ENCODE data around the gene FGF3. TPM values are rescaled to one million over a fixed set of nuclear protein-coding genes. Genes with fewer than 3 reads are reported as not detected.

Gene FGF3
- polyA plus RNA-seq, 2 donors: not detected

DNA sequence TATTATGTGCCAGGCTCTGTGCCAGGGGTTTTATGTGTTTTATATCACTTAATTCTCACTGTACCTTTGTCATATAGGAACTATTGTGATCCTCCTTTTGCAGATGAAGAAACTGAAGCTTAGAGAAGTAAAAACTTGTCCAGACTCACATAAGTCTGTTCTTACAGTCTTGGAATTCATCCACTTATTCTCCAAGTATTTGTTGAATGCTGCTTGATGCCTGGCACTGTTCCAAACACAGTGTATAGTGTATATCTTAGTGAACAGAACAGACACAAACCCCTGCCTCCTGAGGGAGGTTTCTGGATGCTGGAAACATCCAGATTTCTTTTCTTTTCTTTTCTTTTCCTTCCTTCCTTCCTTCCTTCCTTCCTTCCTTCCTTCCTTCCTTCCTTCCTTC lies 29.0 kb upstream of the FGF3 start:
- Histone ChIP-seq H3K9me3 (ENCODE audit: control insufficient read depth in 2 of 2, insufficient read depth in 1 of 2, low read depth in 1 of 2, low read length in 1 of 2) (peaks cover 0 to 3% of the 10 kb centered on the region in 2 donors), H3K36me3 (ENCODE audit: control insufficient read depth in 2 of 2, insufficient read depth in 2 of 2, low read length in 1 of 2) (no peaks in the 10 kb centered on the region), H3K4me1 (ENCODE audit: control insufficient read depth in 2 of 2, insufficient read depth in 2 of 2, low read length in 1 of 2) (no peaks in the 10 kb centered on the region), H3K27ac (ENCODE audit: low read depth in 2 of 2, low read length in 1 of 2) (no peak overlapping the region), H3K4me3 (ENCODE audit: low read depth in 1 of 2, low read length in 2 of 2) (no peak overlapping the region), H3K27me3 (ENCODE audit: control insufficient read depth in 1 of 2, insufficient read depth in 2 of 2, low read length in 2 of 2) (peaks cover 2 to 4% of the 10 kb centered on the region in 2 donors)

DNA sequence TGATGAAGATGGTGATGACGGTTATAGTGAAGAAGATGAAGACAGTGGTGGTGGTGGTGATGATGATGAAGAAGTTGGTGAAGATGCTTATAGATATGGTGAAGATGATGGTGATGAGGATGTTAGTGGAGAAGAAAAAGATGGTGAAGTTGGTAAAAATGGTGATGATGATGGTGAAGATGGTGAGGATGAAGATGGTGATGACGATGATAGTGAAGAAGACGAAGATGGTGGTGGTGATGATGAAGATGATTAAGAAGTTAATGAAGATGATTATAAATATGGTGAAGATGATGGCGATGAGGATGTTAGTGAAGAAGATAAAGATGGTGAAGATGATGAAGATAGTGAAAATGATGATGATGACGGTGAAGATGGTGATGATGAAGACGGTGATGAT lies 25.2 kb upstream of the FGF3 start:
- 98% methylated on average over 6 of the region's 6 CpGs for WGBS, 2 donors
- H3K27me3 ChIP-seq (ENCODE audit: control insufficient read depth in 1 of 2, insufficient read depth in 2 of 2, low read length in 2 of 2): no peaks in the 10 kb centered on the region
- peaks cover 0 to 2% of the 10 kb centered on the region in 2 donors for H3K9me3 ChIP-seq (ENCODE audit: control insufficient read depth in 2 of 2, insufficient read depth in 1 of 2, low read depth in 1 of 2, low read length in 1 of 2)
- no peaks in the 10 kb centered on the region for H3K4me1 ChIP-seq (ENCODE audit: control insufficient read depth in 2 of 2, insufficient read depth in 2 of 2, low read length in 1 of 2)
- H3K27ac ChIP-seq (ENCODE audit: low read depth in 2 of 2, low read length in 1 of 2): no peak overlapping the region
- H3K4me3 ChIP-seq (ENCODE audit: low read depth in 1 of 2, low read length in 2 of 2): no peak overlapping the region
- no peaks in the 10 kb centered on the region for H3K36me3 ChIP-seq (ENCODE audit: control insufficient read depth in 2 of 2, insufficient read depth in 2 of 2, low read length in 1 of 2)

GRCh38 chr11:69843529-69843921 lies 24.3 kb upstream of the FGF3 start:
- no peaks in the 10 kb centered on the region for H3K27me3 ChIP-seq (ENCODE audit: control insufficient read depth in 1 of 2, insufficient read depth in 2 of 2, low read length in 2 of 2)
- H3K27ac ChIP-seq (ENCODE audit: low read depth in 2 of 2, low read length in 1 of 2): no peak overlapping the region
- H3K4me3 ChIP-seq (ENCODE audit: low read depth in 1 of 2, low read length in 2 of 2): no peak overlapping the region
- no peaks in the 10 kb centered on the region for H3K4me1 ChIP-seq (ENCODE audit: control insufficient read depth in 2 of 2, insufficient read depth in 2 of 2, low read length in 1 of 2)
- H3K9me3 ChIP-seq (ENCODE audit: control insufficient read depth in 2 of 2, insufficient read depth in 1 of 2, low read depth in 1 of 2, low read length in 1 of 2): peaks cover 0 to 2% of the 10 kb centered on the region in 2 donors
- no peaks in the 10 kb centered on the region for H3K36me3 ChIP-seq (ENCODE audit: control insufficient read depth in 2 of 2, insufficient read depth in 2 of 2, low read length in 1 of 2)
- 41 to 56% methylated on average over 1 of the region's 1 CpG for WGBS, 2 donors

GRCh38 chr11:69842746-69843528 lies 23.7 kb upstream of the FGF3 start:
- no peaks in the 10 kb centered on the region for H3K4me1 ChIP-seq (ENCODE audit: control insufficient read depth in 2 of 2, insufficient read depth in 2 of 2, low read length in 1 of 2)
- no peak overlapping the region for H3K27ac ChIP-seq (ENCODE audit: low read depth in 2 of 2, low read length in 1 of 2)
- H3K36me3 ChIP-seq (ENCODE audit: control insufficient read depth in 2 of 2, insufficient read depth in 2 of 2, low read length in 1 of 2): no peaks in the 10 kb centered on the region
- no peak overlapping the region for H3K4me3 ChIP-seq (ENCODE audit: low read depth in 1 of 2, low read length in 2 of 2)
- WGBS, 2 donors: 59 to 61% methylated on average over 7 of the region's 7 CpGs
- H3K27me3 ChIP-seq (ENCODE audit: control insufficient read depth in 1 of 2, insufficient read depth in 2 of 2, low read length in 2 of 2): no peaks in the 10 kb centered on the region
- peaks cover 0 to 2% of the 10 kb centered on the region in 2 donors for H3K9me3 ChIP-seq (ENCODE audit: control insufficient read depth in 2 of 2, insufficient read depth in 1 of 2, low read depth in 1 of 2, low read length in 1 of 2)

DNA sequence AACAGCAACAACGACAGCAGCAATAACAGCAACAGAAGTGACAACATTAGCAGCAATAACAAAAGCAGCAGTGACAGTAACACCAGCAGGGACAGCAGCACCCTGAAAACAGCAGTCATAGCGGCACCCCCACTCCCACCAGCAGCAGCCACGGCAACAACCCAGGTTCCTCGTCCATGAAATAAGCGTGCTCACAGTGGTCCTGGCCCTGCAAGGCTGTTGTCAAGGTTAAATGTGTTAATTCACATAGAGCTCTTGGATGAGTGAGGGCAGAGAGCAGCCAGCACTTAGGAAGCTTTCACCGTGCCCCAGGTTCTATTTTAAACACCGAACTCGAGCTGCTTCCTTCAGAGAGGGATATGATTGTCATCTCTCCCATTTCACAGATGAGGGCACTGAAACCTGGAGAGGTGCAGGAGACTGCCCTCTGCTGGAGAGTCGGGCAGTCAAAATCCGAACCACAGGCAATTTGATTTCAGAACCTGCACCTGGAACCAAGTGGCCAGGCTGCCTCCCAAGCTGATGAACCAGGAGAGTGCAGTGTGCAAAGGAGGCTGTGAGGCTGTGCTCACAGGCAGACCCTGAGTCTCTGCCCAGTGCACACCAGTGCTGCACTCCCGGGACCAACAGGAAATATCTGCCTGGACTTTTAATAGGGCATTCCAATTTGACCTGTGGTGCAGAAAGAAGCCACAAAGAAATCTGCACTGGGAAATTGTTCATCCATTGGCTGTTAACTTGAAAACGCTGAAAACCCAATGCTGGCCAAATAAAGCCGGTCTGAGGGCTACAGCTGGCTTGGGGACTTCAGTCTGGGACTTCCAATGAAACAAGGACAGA lies 22.9 kb upstream of the FGF3 start:
- Histone ChIP-seq H3K36me3 (ENCODE audit: control insufficient read depth in 2 of 2, insufficient read depth in 2 of 2, low read length in 1 of 2) (no peaks in the 10 kb centered on the region), H3K27ac (ENCODE audit: low read depth in 2 of 2, low read length in 1 of 2) (no peak overlapping the region), H3K4me3 (ENCODE audit: low read depth in 1 of 2, low read length in 2 of 2) (no peak overlapping the region), H3K27me3 (ENCODE audit: control insufficient read depth in 1 of 2, insufficient read depth in 2 of 2, low read length in 2 of 2) (no peaks in the 10 kb centered on the region), H3K4me1 (ENCODE audit: control insufficient read depth in 2 of 2, insufficient read depth in 2 of 2, low read length in 1 of 2) (no peaks in the 10 kb centered on the region), H3K9me3 (ENCODE audit: control insufficient read depth in 2 of 2, insufficient read depth in 1 of 2, low read depth in 1 of 2, low read length in 1 of 2) (peaks cover 0 to 2% of the 10 kb centered on the region in 2 donors)
- 56 to 63% methylated on average over 13 of the region's 13 CpGs for WGBS, 2 donors

DNA sequence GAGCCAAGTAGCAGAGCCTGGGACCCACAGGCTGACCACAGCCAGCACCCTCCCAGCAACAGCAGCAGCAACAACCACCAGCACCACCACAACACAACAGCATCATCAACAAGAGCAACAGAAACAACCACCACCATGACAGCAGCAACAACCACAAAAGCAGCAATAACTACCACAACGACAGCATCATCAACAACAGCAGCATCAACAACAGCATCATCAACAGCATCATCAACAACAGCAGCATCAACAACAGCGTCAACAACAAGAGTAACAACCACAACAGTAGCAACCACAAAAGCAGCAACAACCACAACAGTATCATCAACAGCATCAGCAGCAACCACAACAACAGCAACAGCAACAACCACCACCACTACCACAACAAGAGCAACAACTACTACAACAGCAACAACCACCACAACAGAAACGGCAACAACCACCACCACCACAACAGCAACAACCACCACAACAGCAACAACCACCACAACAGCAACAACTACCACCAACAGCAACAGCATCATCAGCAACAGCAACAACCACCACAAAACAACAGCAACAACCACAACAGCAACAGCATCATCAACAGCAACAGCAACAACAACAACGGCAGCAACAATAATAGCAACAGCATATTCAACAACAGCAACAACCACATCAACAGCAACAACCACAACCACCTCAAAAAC lies 22.1 kb upstream of the FGF3 start:
- 75 to 80% methylated on average over 4 of the region's 4 CpGs for WGBS, 2 donors
- no peaks in the 10 kb centered on the region for H3K36me3 ChIP-seq (ENCODE audit: control insufficient read depth in 2 of 2, insufficient read depth in 2 of 2, low read length in 1 of 2)
- no peaks in the 10 kb centered on the region for H3K27me3 ChIP-seq (ENCODE audit: control insufficient read depth in 1 of 2, insufficient read depth in 2 of 2, low read length in 2 of 2)
- H3K9me3 ChIP-seq (ENCODE audit: control insufficient read depth in 2 of 2, insufficient read depth in 1 of 2, low read depth in 1 of 2, low read length in 1 of 2): peaks cover 0 to 2% of the 10 kb centered on the region in 2 donors
- no peaks in the 10 kb centered on the region for H3K4me1 ChIP-seq (ENCODE audit: control insufficient read depth in 2 of 2, insufficient read depth in 2 of 2, low read length in 1 of 2)
- no peak overlapping the region for H3K27ac ChIP-seq (ENCODE audit: low read depth in 2 of 2, low read length in 1 of 2)
- H3K4me3 ChIP-seq (ENCODE audit: low read depth in 1 of 2, low read length in 2 of 2): no peak overlapping the region

GRCh38 chr11:69840371-69841169 lies 21.4 kb upstream of the FGF3 start:
- Histone ChIP-seq H3K4me3 (ENCODE audit: low read depth in 1 of 2, low read length in 2 of 2) (no peak overlapping the region), H3K27me3 (ENCODE audit: control insufficient read depth in 1 of 2, insufficient read depth in 2 of 2, low read length in 2 of 2) (no peaks in the 10 kb centered on the region), H3K27ac (ENCODE audit: low read depth in 2 of 2, low read length in 1 of 2) (no peak overlapping the region), H3K9me3 (ENCODE audit: control insufficient read depth in 2 of 2, insufficient read depth in 1 of 2, low read depth in 1 of 2, low read length in 1 of 2) (peaks cover 0 to 2% of the 10 kb centered on the region in 2 donors), H3K4me1 (ENCODE audit: control insufficient read depth in 2 of 2, insufficient read depth in 2 of 2, low read length in 1 of 2) (no peaks in the 10 kb centered on the region), H3K36me3 (ENCODE audit: control insufficient read depth in 2 of 2, insufficient read depth in 2 of 2, low read length in 1 of 2) (no peaks in the 10 kb centered on the region)
- WGBS, 2 donors: 49 to 52% methylated on average over 20 of the region's 20 CpGs

DNA sequence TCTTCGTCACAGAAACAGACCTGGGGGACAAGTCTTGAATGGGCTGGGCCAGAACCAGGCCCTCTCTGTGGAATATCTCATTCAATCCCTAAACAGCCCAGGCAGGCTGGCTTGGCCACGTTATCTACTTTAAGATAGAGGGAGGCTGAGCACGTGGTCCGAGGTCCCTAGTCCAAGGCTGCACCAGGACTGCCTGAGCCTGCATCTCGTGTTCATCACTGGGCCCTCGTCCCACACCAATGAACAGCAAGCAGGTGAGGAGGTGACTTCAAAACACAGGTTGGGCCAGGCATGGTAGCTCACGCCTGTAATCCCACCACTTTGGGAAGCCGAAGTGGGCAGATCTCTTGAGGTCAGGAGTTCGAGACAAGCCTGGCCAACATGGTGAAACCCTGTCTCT lies 20.3 kb upstream of the FGF3 start:
- H3K36me3 ChIP-seq (ENCODE audit: control insufficient read depth in 2 of 2, insufficient read depth in 2 of 2, low read length in 1 of 2): no peaks in the 10 kb centered on the region
- no peaks in the 10 kb centered on the region for H3K27me3 ChIP-seq (ENCODE audit: control insufficient read depth in 1 of 2, insufficient read depth in 2 of 2, low read length in 2 of 2)
- 83% methylated on average over 9 of the region's 9 CpGs for WGBS, 2 donors
- peaks cover 0 to 2% of the 10 kb centered on the region in 2 donors for H3K9me3 ChIP-seq (ENCODE audit: control insufficient read depth in 2 of 2, insufficient read depth in 1 of 2, low read depth in 1 of 2, low read length in 1 of 2)
- H3K4me3 ChIP-seq (ENCODE audit: low read depth in 1 of 2, low read length in 2 of 2): no peak overlapping the region
- H3K27ac ChIP-seq (ENCODE audit: low read depth in 2 of 2, low read length in 1 of 2): no peak overlapping the region
- no peaks in the 10 kb centered on the region for H3K4me1 ChIP-seq (ENCODE audit: control insufficient read depth in 2 of 2, insufficient read depth in 2 of 2, low read length in 1 of 2)

DNA sequence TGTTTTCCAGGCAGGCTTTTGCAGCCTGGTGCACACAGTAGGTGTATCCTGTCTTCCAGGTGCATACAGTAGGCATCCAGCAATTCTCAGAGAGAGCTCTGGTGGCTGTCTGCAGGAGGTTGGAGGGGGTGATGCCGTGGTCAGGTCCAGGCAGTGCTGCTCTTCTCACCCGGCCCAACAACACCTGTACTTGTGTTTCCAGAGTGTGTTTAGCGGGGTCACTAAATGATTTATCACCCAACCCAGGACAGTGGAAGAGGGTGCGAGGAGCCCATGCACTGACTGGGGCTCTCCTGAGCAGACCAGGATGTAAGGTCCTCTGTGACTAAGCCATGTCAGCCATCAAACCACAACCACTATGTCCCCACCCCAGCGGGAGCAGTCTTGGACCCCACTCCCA lies 18.6 kb upstream of the FGF3 start:
- peaks cover 0 to 2% of the 10 kb centered on the region in 2 donors for H3K9me3 ChIP-seq (ENCODE audit: control insufficient read depth in 2 of 2, insufficient read depth in 1 of 2, low read depth in 1 of 2, low read length in 1 of 2)
- no peak overlapping the region for H3K4me3 ChIP-seq (ENCODE audit: low read depth in 1 of 2, low read length in 2 of 2)
- H3K27ac ChIP-seq (ENCODE audit: low read depth in 2 of 2, low read length in 1 of 2): no peak overlapping the region
- H3K27me3 ChIP-seq (ENCODE audit: control insufficient read depth in 1 of 2, insufficient read depth in 2 of 2, low read length in 2 of 2): no peaks in the 10 kb centered on the region
- no peaks in the 10 kb centered on the region for H3K4me1 ChIP-seq (ENCODE audit: control insufficient read depth in 2 of 2, insufficient read depth in 2 of 2, low read length in 1 of 2)
- H3K36me3 ChIP-seq (ENCODE audit: control insufficient read depth in 2 of 2, insufficient read depth in 2 of 2, low read length in 1 of 2): no peaks in the 10 kb centered on the region
- WGBS, 2 donors: 77 to 89% methylated on average over 5 of the region's 5 CpGs
